Left lobe of liver (tissue), 2 donors: Measurements from ENCODE around the gene OR2A2. TPM values are rescaled to one million over a fixed set of nuclear protein-coding genes. Genes with fewer than 3 reads are reported as not detected.

ENCODE experiments used
- ATAC-seq: fragments of 200-7000 bp; cut with Tn5 transposase; one replicate; pipeline ENCODE4 v1.9.1; 2020; ENCODE audit warnings: mild to moderate bottlenecking, moderate library complexity
- DNase-seq: peaks from one replicate; pipeline ENCODE4 v3.0.0-alpha.2; 2020; ENCODE audit warnings: low spot score
- total RNA-seq: library from RNA; stranded (reverse); gene quantifications from one replicate; pipeline ENCODE4 v1.2.1, GENCODE V29; 2021
- donor health status: DM: no; HTN: no; CAD: no; lungs with moderate emphysema.
- donor health status: DM: no; HTN: yes; CAD: no.

Gene OR2A2
- total RNA-seq, 1 donor from 2014 or later = not detected

- ATAC-seq (no peak), DNase-seq (no peak)
Measured at GRCh38 chr7:144134116-144134515, 24.7 kb downstream of the OR2A2 start.

- DNase-seq = no peak
- ATAC-seq = peak; percentile 44
Measured at GRCh38 chr7:144137501-144137900, 28.1 kb downstream of the OR2A2 start.

DNA sequence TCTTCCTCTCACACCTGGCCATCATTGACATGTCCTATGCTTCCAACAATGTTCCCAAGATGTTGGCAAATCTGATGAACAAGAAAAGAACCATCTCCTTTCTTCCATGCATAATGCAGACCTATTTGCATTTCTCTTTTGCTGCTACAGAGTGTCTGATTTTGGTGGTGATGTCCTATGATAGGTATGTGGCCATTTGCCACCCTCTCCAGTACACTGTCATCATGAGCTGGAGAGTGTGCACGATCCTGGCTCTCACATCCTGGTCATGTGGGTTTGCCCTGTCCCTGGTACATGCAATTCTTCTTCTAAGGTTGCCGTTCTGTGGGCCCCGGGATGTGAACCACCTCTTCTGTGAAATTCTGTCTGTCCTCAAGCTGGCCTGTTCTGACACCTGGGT lies 32.8 kb downstream of the OR2A2 start:
- DNase-seq = no peak
- ATAC-seq = no peak

DNA sequence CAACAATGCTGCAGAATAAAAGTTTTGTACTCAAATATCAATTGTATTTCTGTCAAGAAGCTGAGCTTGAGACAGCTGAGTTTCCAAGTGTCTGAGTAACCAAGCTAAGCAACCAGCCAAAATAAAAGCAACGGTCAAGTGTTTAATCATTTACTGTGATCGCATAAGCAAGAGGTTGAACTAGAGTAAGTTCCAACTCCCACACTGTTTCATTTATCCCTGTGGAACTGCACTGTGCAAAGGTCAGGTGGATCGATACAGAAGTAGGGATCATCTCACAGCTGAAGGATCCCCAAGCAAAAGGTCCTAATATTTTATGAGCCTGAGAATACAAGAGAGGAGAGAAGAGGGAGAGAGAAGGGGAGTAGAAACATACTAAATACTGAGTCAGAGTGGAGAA lies 35.0 kb downstream of the OR2A2 start:
- ATAC-seq = peak; percentile 87
- no peak for DNase-seq

- no peak for ATAC-seq
Measured at GRCh38 chr7:144148224-144148827, 38.9 kb downstream of the OR2A2 start.

GRCh38 chr7:144158861-144159260 lies 49.5 kb downstream of the OR2A2 start:
- no peak for ATAC-seq
- no peak for DNase-seq

More at GRCh38 chr7:144148224-144148827, 38.9 kb downstream of the OR2A2 start:
- DNase-seq = no peak

Other genes with a start within 250 kb of the OR2A2 start
- 56.1 TPM for gene TCAF1, start 207.4 kb upstream of the OR2A2 start, total RNA-seq
- gene OR2F2, start 174.3 kb upstream of the OR2A2 start, total RNA-seq = not detected
- not detected for gene OR2F1, start 154.7 kb upstream of the OR2A2 start, total RNA-seq
- gene OR6B1, start 109.3 kb upstream of the OR2A2 start, total RNA-seq = not detected
- gene OR2A5, start 60.6 kb upstream of the OR2A2 start, total RNA-seq = not detected
- gene OR2A25, start 39.8 kb upstream of the OR2A2 start, total RNA-seq = not detected
- gene OR2A12, start 23.3 kb upstream of the OR2A2 start, total RNA-seq = not detected
- not detected for gene OR2A14, start 13.6 kb downstream of the OR2A2 start, total RNA-seq
- gene CTAGE4, start 73.9 kb downstream of the OR2A2 start, total RNA-seq = 1.4 TPM
- gene ARHGEF35, start 86.2 kb downstream of the OR2A2 start, total RNA-seq = 7.2 TPM
- not detected for gene OR2A42, start 130.0 kb downstream of the OR2A2 start, total RNA-seq
- 1.9 TPM for gene OR2A7, start 155.2 kb downstream of the OR2A2 start, total RNA-seq
- 1.4 TPM for gene CTAGE8, start 159.7 kb downstream of the OR2A2 start, total RNA-seq
- gene OR2A1, start 202.8 kb downstream of the OR2A2 start, total RNA-seq = not detected
- gene ARHGEF5, start 245.8 kb downstream of the OR2A2 start, total RNA-seq = 11.6 TPM